Loucy (cell line): ENCODE results near the gene MYEOV.

Experiments used
- H2AFZ ChIP-seq: fragments of 200-600 bp; sonication (generic); 2 replicates; pipeline ENCODE4 v1.6.0; 2016; ENCODE audit warnings: antibody characterized with exemption, mild to moderate bottlenecking, low read length, moderate library complexity
- H3F3A ChIP-seq: fragments of 200-600 bp; 2 replicates; pipeline ENCODE4 v1.6.0; 2016; ENCODE audit warnings: antibody characterized with exemption, low read depth, mild to moderate bottlenecking
- H3K27me3 ChIP-seq: fragments of 200-600 bp; sonication (generic); 2 replicates; pipeline ENCODE4 v1.6.1; 2014; ENCODE audit warnings: low read length, mild to moderate bottlenecking; ENCODE audit not compliant: insufficient read depth, poor library complexity, severe bottlenecking
- H3K36me3 ChIP-seq: fragments of 200-600 bp; sonication (generic); 2 replicates; pipeline ENCODE4 v1.6.1; 2016; ENCODE audit warnings: low read length; ENCODE audit not compliant: insufficient read depth
- H3K4me1 ChIP-seq: fragments of 200-600 bp; sonication (generic); 2 replicates; pipeline ENCODE4 v1.5.1; 2014; ENCODE audit warnings: low read length, mild to moderate bottlenecking; ENCODE audit not compliant: insufficient read depth, poor library complexity, severe bottlenecking
- H3K4me2 ChIP-seq: fragments of 200-600 bp; sonication (generic); 2 replicates; pipeline ENCODE4 v1.6.0; 2014; ENCODE audit warnings: antibody characterized with exemption, low read length, low read depth, mild to moderate bottlenecking; ENCODE audit not compliant: poor library complexity, severe bottlenecking
- H3K4me3 ChIP-seq: fragments of 200-600 bp; sonication (generic); 2 replicates; pipeline ENCODE4 v1.5.1; 2014; ENCODE audit warnings: low read length, mild to moderate bottlenecking, mixed read lengths; ENCODE audit not compliant: poor library complexity, severe bottlenecking
- H3K79me2 ChIP-seq: fragments of 200-600 bp; sonication (generic); 2 replicates; pipeline ENCODE4 v1.6.1; 2014; ENCODE audit warnings: low read length; ENCODE audit not compliant: insufficient read depth
- H3K9ac ChIP-seq: fragments of 200-600 bp; sonication (generic); 2 replicates; pipeline ENCODE4 v1.6.0; 2014; ENCODE audit warnings: mild to moderate bottlenecking, low read depth, low read length, moderate library complexity; ENCODE audit not compliant: poor library complexity, severe bottlenecking
- H3K9me2 ChIP-seq: fragments of 200-600 bp; sonication (generic); replicated peaks from 2 replicates; pipeline ENCODE4 v1.6.1; 2016; ENCODE audit warnings: low read depth, low read length, mixed read lengths
- H3K9me3 ChIP-seq: fragments of 200-600 bp; sonication (generic); 2 replicates; pipeline ENCODE4 v1.6.1; 2014; ENCODE audit warnings: mild to moderate bottlenecking, antibody characterized with exemption, low read length, low read depth; ENCODE audit not compliant: insufficient read depth
- H4K20me1 ChIP-seq: fragments of 200-600 bp; sonication (generic); 2 replicates; pipeline ENCODE4 v1.6.0; 2014; ENCODE audit warnings: antibody characterized with exemption, low read length, mild to moderate bottlenecking; ENCODE audit not compliant: insufficient read depth, poor library complexity, severe bottlenecking
- CTCF ChIP-seq: fragments of 200-600 bp; sonication (generic); conservative IDR thresholded peaks from 2 replicates; pipeline ENCODE4 v1.5.1; 2014; ENCODE audit warnings: mild to moderate bottlenecking, antibody characterized with exemption, low read length
- EZH2phosphoT487 ChIP-seq: fragments of 200-600 bp; IDR thresholded peaks from 2 replicates; pipeline ENCODE4 v1.6.1; 2018; ENCODE audit warnings: antibody characterized with exemption, mild to moderate bottlenecking, moderate library complexity, borderline replicate concordance

MYEOV gene

GRCh38 chr11:69293819-69294505, at the start of gene MYEOV:
TSS of gene MYEOV (plus strand) at chr11:69294155. CDS start at chr11:69295355, 1,200 bp downstream.
- no peaks in the 10 kb centered on the region for H3K9me3 ChIP-seq
- H2AFZ ChIP-seq: no peak within 1 kb of the TSS
- H3K4me2 ChIP-seq: no peak within 1 kb of the TSS
- peaks cover 58% of the 10 kb centered on the region for H3K4me1 ChIP-seq
- no peaks in the 10 kb centered on the region for H3F3A ChIP-seq
- H4K20me1 ChIP-seq: no peaks in the 10 kb centered on the region
- H3K9me2 ChIP-seq: no peaks in the 10 kb centered on the region
- no peak for TF ChIP-seq CTCF
- TF ChIP-seq EZH2phosphoT487: no peak
- no peak within 1 kb of the TSS for H3K4me3 ChIP-seq
- no peaks in the 10 kb centered on the region for H3K36me3 ChIP-seq
- no peak within 1 kb of the TSS for H3K9ac ChIP-seq
- H3K79me2 ChIP-seq: no peaks in the 10 kb centered on the region
- no peaks in the 10 kb centered on the region for H3K27me3 ChIP-seq

GRCh38 chr11:69244266-69244665, 49.7 kb upstream of the MYEOV start:
- TF ChIP-seq EZH2phosphoT487: no peak
- TF ChIP-seq CTCF: no peak
- Histone ChIP-seq H3K79me2 (no peaks in the 10 kb centered on the region), H3K9me2 (no peaks in the 10 kb centered on the region), H3K4me3 (no peak overlapping the region), H2AFZ (no peak overlapping the region), H4K20me1 (no peaks in the 10 kb centered on the region), H3K27me3 (no peaks in the 10 kb centered on the region), H3K36me3 (no peaks in the 10 kb centered on the region), H3K4me2 (no peak overlapping the region), H3K4me1 (no peaks in the 10 kb centered on the region), H3K9ac (no peak overlapping the region), H3F3A (no peaks in the 10 kb centered on the region), H3K9me3 (no peaks in the 10 kb centered on the region)

- no peaks in the 10 kb centered on the region for H3K9me3 ChIP-seq
- no peak overlapping the region for H3K4me2 ChIP-seq
- no peak overlapping the region for H2AFZ ChIP-seq
- no peaks in the 10 kb centered on the region for H4K20me1 ChIP-seq
- no peak overlapping the region for H3K9ac ChIP-seq
- no peaks in the 10 kb centered on the region for H3F3A ChIP-seq
- no peaks in the 10 kb centered on the region for H3K79me2 ChIP-seq
- no peaks in the 10 kb centered on the region for H3K4me1 ChIP-seq
- H3K27me3 ChIP-seq: no peaks in the 10 kb centered on the region
- H3K4me3 ChIP-seq: no peak overlapping the region
- H3K9me2 ChIP-seq: no peaks in the 10 kb centered on the region
- TF ChIP-seq EZH2phosphoT487 (no peak), CTCF (no peak)
- H3K36me3 ChIP-seq: no peaks in the 10 kb centered on the region
These were observed 48.9 kb upstream of the MYEOV start for GRCh38 chr11:69245041-69245440.
